ENCODE measurements around the gene FAM83C. TPM values are rescaled to one million over a fixed set of nuclear protein-coding genes. Genes with fewer than 3 reads are reported as not detected.

The FAM83C gene
- total and polyA plus RNA-seq, 9 of the 15 experiments (the other 6 are each of a cell fraction or from before 2014, with no cell fraction given): not detected

GRCh38 chr20:35284267-35284991 is 7.8 kb downstream of the FAM83C start, which contains the start of gene EIF6 (continued):
- TF ChIP-seq, protein P1, sequence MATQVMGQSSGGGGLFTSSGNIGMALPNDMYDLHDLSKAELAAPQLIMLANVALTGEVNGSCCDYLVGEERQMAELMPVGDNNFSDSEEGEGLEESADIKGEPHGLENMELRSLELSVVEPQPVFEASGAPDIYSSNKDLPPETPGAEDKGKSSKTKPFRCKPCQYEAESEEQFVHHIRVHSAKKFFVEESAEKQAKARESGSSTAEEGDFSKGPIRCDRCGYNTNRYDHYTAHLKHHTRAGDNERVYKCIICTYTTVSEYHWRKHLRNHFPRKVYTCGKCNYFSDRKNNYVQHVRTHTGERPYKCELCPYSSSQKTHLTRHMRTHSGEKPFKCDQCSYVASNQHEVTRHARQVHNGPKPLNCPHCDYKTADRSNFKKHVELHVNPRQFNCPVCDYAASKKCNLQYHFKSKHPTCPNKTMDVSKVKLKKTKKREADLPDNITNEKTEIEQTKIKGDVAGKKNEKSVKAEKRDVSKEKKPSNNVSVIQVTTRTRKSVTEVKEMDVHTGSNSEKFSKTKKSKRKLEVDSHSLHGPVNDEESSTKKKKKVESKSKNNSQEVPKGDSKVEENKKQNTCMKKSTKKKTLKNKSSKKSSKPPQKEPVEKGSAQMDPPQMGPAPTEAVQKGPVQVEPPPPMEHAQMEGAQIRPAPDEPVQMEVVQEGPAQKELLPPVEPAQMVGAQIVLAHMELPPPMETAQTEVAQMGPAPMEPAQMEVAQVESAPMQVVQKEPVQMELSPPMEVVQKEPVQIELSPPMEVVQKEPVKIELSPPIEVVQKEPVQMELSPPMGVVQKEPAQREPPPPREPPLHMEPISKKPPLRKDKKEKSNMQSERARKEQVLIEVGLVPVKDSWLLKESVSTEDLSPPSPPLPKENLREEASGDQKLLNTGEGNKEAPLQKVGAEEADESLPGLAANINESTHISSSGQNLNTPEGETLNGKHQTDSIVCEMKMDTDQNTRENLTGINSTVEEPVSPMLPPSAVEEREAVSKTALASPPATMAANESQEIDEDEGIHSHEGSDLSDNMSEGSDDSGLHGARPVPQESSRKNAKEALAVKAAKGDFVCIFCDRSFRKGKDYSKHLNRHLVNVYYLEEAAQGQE (IDR thresholded peaks at IDR 0.05; ENCODE audit: borderline replicate concordance): no peak
- TF ChIP-seq, protein P1 (CRISPR knock-in tag; IDR thresholded peaks at IDR 0.05; ENCODE audit: low read depth): no peak
- TF ChIP-seq EGR1 (conservative IDR thresholded peaks at IDR 0.05): 0 out of 2 replicates have a peak, but pooled peaks have one; percentile 20
- TF ChIP-seq, protein P2, sequence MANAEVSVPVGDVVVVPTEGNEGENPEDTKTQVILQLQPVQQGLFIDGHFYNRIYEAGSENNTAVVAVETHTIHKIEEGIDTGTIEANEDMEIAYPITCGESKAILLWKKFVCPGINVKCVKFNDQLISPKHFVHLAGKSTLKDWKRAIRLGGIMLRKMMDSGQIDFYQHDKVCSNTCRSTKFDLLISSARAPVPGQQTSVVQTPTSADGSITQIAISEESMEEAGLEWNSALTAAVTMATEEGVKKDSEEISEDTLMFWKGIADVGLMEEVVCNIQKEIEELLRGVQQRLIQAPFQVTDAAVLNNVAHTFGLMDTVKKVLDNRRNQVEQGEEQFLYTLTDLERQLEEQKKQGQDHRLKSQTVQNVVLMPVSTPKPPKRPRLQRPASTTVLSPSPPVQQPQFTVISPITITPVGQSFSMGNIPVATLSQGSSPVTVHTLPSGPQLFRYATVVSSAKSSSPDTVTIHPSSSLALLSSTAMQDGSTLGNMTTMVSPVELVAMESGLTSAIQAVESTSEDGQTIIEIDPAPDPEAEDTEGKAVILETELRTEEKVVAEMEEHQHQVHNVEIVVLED (CRISPR knock-in tag; IDR thresholded peaks at IDR 0.05): peak; percentile 28; the same call in 1 of the 2 replicates
- no peak for TF ChIP-seq SLC30A9 (CRISPR knock-in tag; IDR thresholded peaks at IDR 0.05)
- TF ChIP-seq SRSF1 (IDR thresholded peaks at IDR 0.05; ENCODE audit: low read depth, low read length): no peak
- peak; percentile 97 for TF ChIP-seq SP2 (IDR thresholded peaks at IDR 0.05; ENCODE audit: extremely low read depth, low read depth, low read length, poor library complexity, severe bottlenecking)
- TF ChIP-seq, protein P3, sequence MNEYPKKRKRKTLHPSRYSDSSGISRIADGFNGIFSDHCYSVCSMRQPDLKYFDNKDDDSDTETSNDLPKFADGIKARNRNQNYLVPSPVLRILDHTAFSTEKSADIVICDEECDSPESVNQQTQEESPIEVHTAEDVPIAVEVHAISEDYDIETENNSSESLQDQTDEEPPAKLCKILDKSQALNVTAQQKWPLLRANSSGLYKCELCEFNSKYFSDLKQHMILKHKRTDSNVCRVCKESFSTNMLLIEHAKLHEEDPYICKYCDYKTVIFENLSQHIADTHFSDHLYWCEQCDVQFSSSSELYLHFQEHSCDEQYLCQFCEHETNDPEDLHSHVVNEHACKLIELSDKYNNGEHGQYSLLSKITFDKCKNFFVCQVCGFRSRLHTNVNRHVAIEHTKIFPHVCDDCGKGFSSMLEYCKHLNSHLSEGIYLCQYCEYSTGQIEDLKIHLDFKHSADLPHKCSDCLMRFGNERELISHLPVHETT (CRISPR knock-in tag; conservative IDR thresholded peaks at IDR 0.05 in 1 of 2, IDR thresholded peaks at IDR 0.05 in 1 of 2): peak in 1 of 2 experiments; percentile 58; a peak in 1 of 4 replicates
- TF ChIP-seq HES1 (IDR thresholded peaks at IDR 0.05; ENCODE audit: low read depth): no peak
- TF ChIP-seq ZNF644 (tag; IDR thresholded peaks at IDR 0.05; ENCODE audit: low read depth): no peak
- TF ChIP-seq, protein P4, sequence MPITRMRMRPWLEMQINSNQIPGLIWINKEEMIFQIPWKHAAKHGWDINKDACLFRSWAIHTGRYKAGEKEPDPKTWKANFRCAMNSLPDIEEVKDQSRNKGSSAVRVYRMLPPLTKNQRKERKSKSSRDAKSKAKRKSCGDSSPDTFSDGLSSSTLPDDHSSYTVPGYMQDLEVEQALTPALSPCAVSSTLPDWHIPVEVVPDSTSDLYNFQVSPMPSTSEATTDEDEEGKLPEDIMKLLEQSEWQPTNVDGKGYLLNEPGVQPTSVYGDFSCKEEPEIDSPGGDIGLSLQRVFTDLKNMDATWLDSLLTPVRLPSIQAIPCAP (CRISPR knock-in tag; IDR thresholded peaks at IDR 0.05; ENCODE audit: borderline replicate concordance): no peak
- TF ChIP-seq PCBP1 (IDR thresholded peaks at IDR 0.05; ENCODE audit: low read depth, low read length, poor library complexity, severe bottlenecking): peak; percentile 58
- TF ChIP-seq NFYB (IDR thresholded peaks at IDR 0.05; ENCODE audit: extremely low read depth, insufficient read length): no peak
